ENCODE measurements around the gene UNC5C. TPM values are rescaled to one million over a fixed set of nuclear protein-coding genes. Genes with fewer than 3 reads are reported as not detected.

The UNC5C gene
- total RNA-seq, 1 experiment from 2014 or later = 1.0 TPM

DNA sequence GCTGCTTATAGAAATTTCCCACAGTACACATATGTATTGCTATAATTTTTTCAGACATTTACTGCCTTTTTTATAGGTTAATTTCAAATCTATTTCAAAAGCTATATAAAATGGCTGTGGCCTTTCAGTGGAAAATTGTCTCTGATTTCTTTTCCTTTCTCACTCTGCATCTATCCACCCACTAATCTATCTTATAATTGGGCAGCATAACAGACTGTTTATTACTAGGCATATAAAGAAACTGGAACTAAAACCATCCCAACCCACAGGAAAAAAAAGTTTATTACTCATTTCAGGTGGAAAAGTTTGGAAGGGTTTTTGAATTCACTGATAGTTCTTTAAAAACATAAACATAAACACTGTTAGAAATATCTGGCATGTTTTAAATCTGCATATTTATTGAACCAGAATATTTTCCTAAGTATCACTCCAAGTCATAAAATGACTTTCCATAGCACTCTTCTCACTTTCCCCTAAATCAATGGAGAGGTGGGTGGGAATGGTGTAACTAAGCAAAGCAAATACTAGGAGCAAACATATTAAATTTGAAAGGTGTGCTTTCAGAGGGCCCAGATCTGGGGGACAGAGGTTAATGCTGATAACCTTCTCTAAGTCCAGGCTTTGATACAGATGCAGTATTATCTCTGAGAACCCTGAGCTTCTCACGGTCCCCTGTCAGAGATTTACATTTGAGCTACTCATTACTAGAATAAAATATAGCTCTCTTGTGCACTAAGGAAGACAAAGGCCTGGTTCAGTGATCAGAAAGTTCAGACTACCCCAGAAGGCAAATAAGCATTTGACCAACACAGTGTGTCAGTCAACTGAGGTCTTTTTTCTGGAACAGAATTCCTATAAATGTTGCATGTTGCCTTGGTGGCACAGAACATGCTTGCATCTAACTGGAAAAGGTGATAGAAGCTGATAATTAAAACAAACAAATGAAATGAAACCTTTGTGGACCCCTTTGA, 328.3 kb downstream of the UNC5C start (continued):
- TF ChIP-seq MAX (CRISPR knock-in tag; IDR thresholded peaks at IDR 0.05) (no peak), USF2 (CRISPR knock-in tag; IDR thresholded peaks at IDR 0.05) (no peak), HMGA2 (CRISPR knock-in tag; IDR thresholded peaks at IDR 0.05) (no peak), TEAD4 (CRISPR knock-in tag; IDR thresholded peaks at IDR 0.05) (no peak), CBFB (CRISPR knock-in tag; IDR thresholded peaks at IDR 0.05; ENCODE audit: low read depth) (no peak), FOXP4 (CRISPR knock-in tag; IDR thresholded peaks at IDR 0.05) (no peak), NFYB (CRISPR knock-in tag; conservative IDR thresholded peaks at IDR 0.05; ENCODE audit: low read depth) (no peak), RORB (CRISPR knock-in tag; IDR thresholded peaks at IDR 0.05) (no peak), ZNF396 (CRISPR knock-in tag; IDR thresholded peaks at IDR 0.05; ENCODE audit: borderline replicate concordance) (no peak)
- TF ChIP-seq, protein P1, sequence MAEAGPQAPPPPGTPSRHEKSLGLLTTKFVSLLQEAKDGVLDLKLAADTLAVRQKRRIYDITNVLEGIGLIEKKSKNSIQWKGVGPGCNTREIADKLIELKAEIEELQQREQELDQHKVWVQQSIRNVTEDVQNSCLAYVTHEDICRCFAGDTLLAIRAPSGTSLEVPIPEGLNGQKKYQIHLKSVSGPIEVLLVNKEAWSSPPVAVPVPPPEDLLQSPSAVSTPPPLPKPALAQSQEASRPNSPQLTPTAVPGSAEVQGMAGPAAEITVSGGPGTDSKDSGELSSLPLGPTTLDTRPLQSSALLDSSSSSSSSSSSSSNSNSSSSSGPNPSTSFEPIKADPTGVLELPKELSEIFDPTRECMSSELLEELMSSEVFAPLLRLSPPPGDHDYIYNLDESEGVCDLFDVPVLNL (CRISPR knock-in tag; IDR thresholded peaks at IDR 0.05; ENCODE audit: borderline replicate concordance, low read depth) = no peak

DNA sequence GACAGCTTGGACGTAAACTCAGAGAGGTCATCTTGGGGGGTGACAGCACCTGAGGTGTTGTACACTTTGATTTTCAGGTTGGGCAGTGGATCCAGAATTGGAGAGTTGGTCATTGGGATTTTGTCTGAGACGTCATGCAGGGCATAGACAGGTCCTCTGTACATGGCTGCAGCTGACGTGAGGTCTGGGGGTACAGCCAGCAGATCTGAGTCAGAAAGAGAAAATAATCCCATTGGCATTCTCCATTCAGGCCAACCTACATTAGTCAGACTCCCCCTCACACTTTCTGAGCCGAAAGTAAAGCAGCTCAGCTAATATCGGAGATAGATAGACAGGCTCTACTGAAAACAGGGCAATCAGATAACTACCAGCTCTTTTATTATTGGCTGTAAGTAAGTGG, 329.7 kb downstream of the UNC5C start:
- Mint-ChIP-seq H3K27ac (no peak overlapping the region), H3K36me3 (no peaks in the 10 kb centered on the region), H3K4me1 (no peaks in the 10 kb centered on the region), H3K9me3 (no peaks in the 10 kb centered on the region), H3K4me3 (no peak overlapping the region), H3K27me3 (ENCODE audit: low read depth) (no peaks in the 10 kb centered on the region)
- POLR2A ChIA-PET = no interaction called here
- no peak for DNase-seq (ENCODE audit: low spot score)
- TF ChIP-seq FOXP1 (CRISPR knock-in tag; IDR thresholded peaks at IDR 0.05; ENCODE audit: borderline replicate concordance) = no peak
- no peak for TF ChIP-seq GRHL2 (CRISPR knock-in tag; IDR thresholded peaks at IDR 0.05; ENCODE audit: insufficient replicate concordance, severe bottlenecking)
- TF ChIP-seq ETV6 (CRISPR knock-in tag; IDR thresholded peaks at IDR 0.05) = no peak
- no peak for TF ChIP-seq FOXP4 (CRISPR knock-in tag; IDR thresholded peaks at IDR 0.05)
- no peak for TF ChIP-seq JUN (CRISPR knock-in tag; IDR thresholded peaks at IDR 0.05)
- TF ChIP-seq HMGA2 (CRISPR knock-in tag; IDR thresholded peaks at IDR 0.05) = no peak
- no peak for ATAC-seq
- CTCF ChIA-PET = interaction anchor here (0.8 kb wide), 1 partner anchor 15 kb away, joined by 3 read pairs; no protein-coding TSS in a partner anchor

DNA sequence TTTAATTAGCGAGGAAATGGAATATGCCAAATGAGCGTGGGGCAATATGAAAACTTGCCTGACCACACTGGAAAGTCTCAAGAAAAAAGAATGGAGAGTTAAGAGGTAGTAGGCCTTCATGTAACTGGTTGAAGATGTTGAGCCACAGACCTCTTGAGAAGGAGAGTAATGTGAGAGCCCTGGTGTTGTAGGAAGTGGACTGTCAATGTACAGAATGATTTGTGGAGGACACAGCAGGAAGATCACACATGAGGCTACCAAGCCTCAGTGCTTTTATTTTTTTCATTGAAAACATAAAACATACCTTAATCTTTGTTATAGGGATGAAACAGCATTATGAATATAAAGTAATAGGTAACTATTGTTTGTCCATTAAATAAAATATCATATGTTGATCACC, 331.6 kb downstream of the UNC5C start:
- ATAC-seq (no peak), DNase-seq (ENCODE audit: low spot score) (no peak)
- Mint-ChIP-seq H3K9me3 (no peaks in the 10 kb centered on the region), H3K4me1 (peaks cover 11% of the 10 kb centered on the region), H3K27me3 (ENCODE audit: low read depth) (no peaks in the 10 kb centered on the region), H3K27ac (no peak overlapping the region), H3K4me3 (no peak overlapping the region), H3K36me3 (no peaks in the 10 kb centered on the region)
- POLR2A ChIA-PET = no interaction called here
- CTCF ChIA-PET = interaction anchor here (1.4 kb wide), 1 partner anchor 12 kb away, joined by 7 read pairs; no protein-coding TSS in a partner anchor
- TF ChIP-seq ESRRA (CRISPR knock-in tag; IDR thresholded peaks at IDR 0.05; ENCODE audit: borderline replicate concordance) = no peak
- TF ChIP-seq, protein P2, sequence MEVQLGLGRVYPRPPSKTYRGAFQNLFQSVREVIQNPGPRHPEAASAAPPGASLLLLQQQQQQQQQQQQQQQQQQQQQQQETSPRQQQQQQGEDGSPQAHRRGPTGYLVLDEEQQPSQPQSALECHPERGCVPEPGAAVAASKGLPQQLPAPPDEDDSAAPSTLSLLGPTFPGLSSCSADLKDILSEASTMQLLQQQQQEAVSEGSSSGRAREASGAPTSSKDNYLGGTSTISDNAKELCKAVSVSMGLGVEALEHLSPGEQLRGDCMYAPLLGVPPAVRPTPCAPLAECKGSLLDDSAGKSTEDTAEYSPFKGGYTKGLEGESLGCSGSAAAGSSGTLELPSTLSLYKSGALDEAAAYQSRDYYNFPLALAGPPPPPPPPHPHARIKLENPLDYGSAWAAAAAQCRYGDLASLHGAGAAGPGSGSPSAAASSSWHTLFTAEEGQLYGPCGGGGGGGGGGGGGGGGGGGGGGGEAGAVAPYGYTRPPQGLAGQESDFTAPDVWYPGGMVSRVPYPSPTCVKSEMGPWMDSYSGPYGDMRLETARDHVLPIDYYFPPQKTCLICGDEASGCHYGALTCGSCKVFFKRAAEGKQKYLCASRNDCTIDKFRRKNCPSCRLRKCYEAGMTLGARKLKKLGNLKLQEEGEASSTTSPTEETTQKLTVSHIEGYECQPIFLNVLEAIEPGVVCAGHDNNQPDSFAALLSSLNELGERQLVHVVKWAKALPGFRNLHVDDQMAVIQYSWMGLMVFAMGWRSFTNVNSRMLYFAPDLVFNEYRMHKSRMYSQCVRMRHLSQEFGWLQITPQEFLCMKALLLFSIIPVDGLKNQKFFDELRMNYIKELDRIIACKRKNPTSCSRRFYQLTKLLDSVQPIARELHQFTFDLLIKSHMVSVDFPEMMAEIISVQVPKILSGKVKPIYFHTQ (CRISPR knock-in tag; IDR thresholded peaks at IDR 0.05) = no peak
- TF ChIP-seq TEAD1 (CRISPR knock-in tag; IDR thresholded peaks at IDR 0.05) = no peak
- TF ChIP-seq IRF1 (CRISPR knock-in tag; IDR thresholded peaks at IDR 0.05) = no peak
- TF ChIP-seq, protein P3, sequence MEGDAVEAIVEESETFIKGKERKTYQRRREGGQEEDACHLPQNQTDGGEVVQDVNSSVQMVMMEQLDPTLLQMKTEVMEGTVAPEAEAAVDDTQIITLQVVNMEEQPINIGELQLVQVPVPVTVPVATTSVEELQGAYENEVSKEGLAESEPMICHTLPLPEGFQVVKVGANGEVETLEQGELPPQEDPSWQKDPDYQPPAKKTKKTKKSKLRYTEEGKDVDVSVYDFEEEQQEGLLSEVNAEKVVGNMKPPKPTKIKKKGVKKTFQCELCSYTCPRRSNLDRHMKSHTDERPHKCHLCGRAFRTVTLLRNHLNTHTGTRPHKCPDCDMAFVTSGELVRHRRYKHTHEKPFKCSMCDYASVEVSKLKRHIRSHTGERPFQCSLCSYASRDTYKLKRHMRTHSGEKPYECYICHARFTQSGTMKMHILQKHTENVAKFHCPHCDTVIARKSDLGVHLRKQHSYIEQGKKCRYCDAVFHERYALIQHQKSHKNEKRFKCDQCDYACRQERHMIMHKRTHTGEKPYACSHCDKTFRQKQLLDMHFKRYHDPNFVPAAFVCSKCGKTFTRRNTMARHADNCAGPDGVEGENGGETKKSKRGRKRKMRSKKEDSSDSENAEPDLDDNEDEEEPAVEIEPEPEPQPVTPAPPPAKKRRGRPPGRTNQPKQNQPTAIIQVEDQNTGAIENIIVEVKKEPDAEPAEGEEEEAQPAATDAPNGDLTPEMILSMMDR (IDR thresholded peaks at IDR 0.05) = no peak
- no peak for TF ChIP-seq ZNF219 (CRISPR knock-in tag; IDR thresholded peaks at IDR 0.05; ENCODE audit: borderline replicate concordance)
